GM04504 (cell line): ENCODE measurements around the gene MYO15B.

ENCODE experiments used
- DNase-seq: peaks from one replicate; pipeline ENCODE4 v3.0.0-alpha.2; 2012; ENCODE audit warnings: low read depth

Gene MYO15B

GRCh38 chr17:75639771-75640555 is 52.4 kb downstream of the MYO15B start:
- DNase-seq, result no peak

- DNase-seq, result no peak
Observed at GRCh38 chr17:75640556-75641119, 53.0 kb downstream of the MYO15B start.

- DNase-seq, result no peak
Observed at GRCh38 chr17:75641343-75641742, 53.7 kb downstream of the MYO15B start.

GRCh38 chr17:75642182-75642783 is 54.7 kb downstream of the MYO15B start:
- DNase-seq, result no peak

GRCh38 chr17:75642784-75643642 is 55.4 kb downstream of the MYO15B start:
- no peak for DNase-seq

- no peak for DNase-seq
Observed at GRCh38 chr17:75643643-75644017, 56.0 kb downstream of the MYO15B start.

GRCh38 chr17:75645501-75645888 is 57.9 kb downstream of the MYO15B start:
- no peak for DNase-seq

GRCh38 chr17:75645889-75646637 is 58.5 kb downstream of the MYO15B start:
- no peak for DNase-seq

GRCh38 chr17:75646638-75646992 is 59.0 kb downstream of the MYO15B start:
- no peak for DNase-seq

- no peak for DNase-seq
Observed at GRCh38 chr17:75647061-75647460, 59.5 kb downstream of the MYO15B start.

- DNase-seq, result no peak
Observed at GRCh38 chr17:75647921-75648320, 60.3 kb downstream of the MYO15B start.

- no peak for DNase-seq
Observed at GRCh38 chr17:75649687-75650086, 62.1 kb downstream of the MYO15B start.

GRCh38 chr17:75650874-75651273 is 63.3 kb downstream of the MYO15B start:
- no peak for DNase-seq

- DNase-seq, result no peak
Observed at GRCh38 chr17:75652341-75652740, 64.7 kb downstream of the MYO15B start.

GRCh38 chr17:75652934-75653549 is 65.4 kb downstream of the MYO15B start:
- peak; percentile 4 for DNase-seq

GRCh38 chr17:75654176-75654575 is 66.6 kb downstream of the MYO15B start:
- DNase-seq, result peak; percentile 3

- DNase-seq, result no peak
Observed at GRCh38 chr17:75658237-75658636, 70.6 kb downstream of the MYO15B start.

GRCh38 chr17:75661531-75661930 is 73.9 kb downstream of the MYO15B start:
- DNase-seq, result no peak

- no peak for DNase-seq
Observed at GRCh38 chr17:75662511-75662910, 74.9 kb downstream of the MYO15B start.

GRCh38 chr17:75664099-75664549 is 76.5 kb downstream of the MYO15B start:
- DNase-seq, result no peak

GRCh38 chr17:75665981-75666380 is 78.4 kb downstream of the MYO15B start:
- no peak for DNase-seq
